GM19035 (cell line): ENCODE measurements around the gene AFDN.

Experiments used
- ATAC-seq: cut with Tn5 transposase; IDR thresholded peaks from one replicate; pipeline ENCODE4 v1.9.1; 2021; ENCODE audit not compliant: unreplicated experiment

The AFDN gene

GRCh38 chr6:167817016-167817415, 9.7 kb upstream of the AFDN start:
- no peak for ATAC-seq

DNA sequence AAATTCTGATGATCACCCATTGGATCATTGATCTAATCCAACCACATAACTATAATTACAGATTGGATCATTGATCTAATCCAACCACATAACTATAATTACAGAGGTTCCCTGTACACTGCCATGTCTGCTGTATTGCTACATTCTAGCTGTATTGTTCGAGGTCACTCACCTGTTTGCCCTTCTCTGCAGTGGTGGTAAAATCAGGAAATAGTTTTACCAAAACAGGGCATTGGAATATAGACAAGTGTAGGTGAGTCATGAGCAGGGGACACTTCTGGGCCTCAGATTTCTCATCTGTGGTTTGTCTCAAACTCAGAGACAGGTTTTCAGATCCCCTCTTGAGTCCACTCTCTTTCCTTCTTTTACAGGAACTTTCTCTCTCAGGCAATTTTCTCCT, 9.0 kb upstream of the AFDN start:
- no peak for ATAC-seq

- no peak for ATAC-seq
These were observed 7.1 kb upstream of the AFDN start for GRCh38 chr6:167819576-167819975.

DNA sequence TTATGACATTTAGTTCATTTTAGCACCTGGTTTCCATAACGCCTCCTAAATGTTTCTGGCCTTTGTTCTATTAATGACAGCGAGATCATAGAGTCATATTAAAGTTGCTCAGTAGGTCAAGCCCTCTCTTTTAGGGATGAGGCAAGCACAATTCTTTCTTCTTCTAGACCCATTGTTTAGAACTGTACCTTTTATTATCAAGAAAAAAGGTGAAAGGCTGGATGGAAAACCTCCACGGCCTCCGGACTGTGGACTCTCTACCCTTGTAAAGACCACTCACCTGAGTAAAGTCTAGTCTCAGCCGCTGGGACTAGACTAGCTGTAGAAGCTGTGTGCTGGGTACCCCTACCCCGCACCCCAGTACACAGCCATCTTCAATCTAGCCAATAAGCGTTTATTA, 6.0 kb upstream of the AFDN start:
- no peak for ATAC-seq

- ATAC-seq: no peak
These were observed 1.9 kb upstream of the AFDN start for GRCh38 chr6:167824591-167825331.

- peak; percentile 27 for ATAC-seq
These were observed 1.1 kb upstream of the AFDN start for GRCh38 chr6:167825332-167826229.

GRCh38 chr6:167826230-167826895, 348 bp upstream of the AFDN start:
- ATAC-seq: peak; percentile 75

GRCh38 chr6:167827583-167828324, 1.0 kb downstream of the AFDN start:
- ATAC-seq: peak; percentile 32

DNA sequence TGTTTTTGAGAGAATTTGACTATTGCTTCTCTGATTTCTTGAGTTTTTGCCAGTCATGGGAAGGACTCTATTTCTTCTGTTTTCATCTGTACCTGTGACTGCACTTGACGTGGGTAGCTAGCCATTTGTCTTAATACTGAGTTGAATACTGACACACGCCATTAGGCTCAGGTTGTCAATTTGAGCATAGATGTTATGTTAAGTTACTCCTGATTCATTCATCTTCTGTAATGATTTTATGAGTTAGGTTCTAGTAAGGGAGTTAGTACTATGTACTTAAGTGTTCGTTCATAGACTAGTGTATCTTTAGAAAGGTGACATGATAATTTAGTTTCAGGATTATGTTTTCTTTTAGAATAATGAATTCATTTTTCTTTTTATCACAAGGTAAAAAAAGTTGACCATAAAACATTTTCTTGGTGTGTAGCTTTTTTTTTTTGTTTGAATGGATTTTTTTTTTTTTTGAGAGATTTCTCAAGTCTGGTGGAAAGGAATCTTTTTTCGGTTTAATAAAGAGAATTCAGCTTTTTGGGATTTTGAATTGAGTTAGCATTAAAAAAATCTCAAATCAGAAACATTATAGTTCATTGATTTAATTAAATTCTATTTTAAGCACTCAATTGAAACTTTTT, 1.7 kb downstream of the AFDN start:
- ATAC-seq: no peak

DNA sequence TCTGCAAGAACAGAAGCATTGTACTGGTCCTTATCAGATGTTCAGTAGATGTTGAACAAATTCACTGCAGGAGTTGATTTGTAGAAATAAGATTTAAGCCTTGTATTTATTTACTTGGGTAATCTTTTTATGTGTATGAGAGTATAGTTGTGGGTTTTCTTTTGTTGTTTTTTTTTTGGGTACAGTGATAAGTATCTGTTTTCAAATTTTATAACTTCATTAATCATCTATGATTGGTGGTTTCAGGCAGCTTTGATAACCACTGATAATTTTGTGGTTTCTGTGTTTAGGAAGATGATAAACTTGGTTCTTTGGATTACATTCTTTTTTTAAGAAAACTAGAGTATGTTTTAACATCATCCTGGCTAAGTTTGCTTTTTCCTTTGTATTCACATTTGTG, 2.8 kb downstream of the AFDN start:
- ATAC-seq: no peak

DNA sequence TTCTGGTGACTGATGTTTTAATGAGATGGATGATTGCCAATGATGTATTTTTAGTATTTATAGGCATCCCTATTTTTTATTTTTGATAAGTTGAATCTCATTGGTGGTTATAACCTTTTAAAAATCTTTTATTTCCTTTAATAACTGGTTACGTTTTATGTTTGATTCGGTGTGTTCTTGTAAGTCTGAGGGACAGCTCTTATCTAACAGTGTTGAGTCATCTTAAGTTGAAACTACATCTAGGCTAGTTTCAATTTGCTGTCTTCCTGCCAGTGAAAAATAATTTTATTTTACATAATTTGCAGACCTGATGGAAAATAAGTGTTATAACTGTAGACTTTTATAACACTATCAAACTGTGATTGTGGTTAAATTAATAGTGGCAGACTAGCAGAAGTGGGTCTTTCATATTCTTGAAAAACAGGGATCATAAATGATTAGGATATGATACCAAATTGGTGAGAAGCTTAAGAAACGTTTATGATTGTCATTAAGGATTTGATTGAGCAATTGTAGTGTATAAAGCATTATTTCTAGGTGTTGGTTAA, 4.6 kb downstream of the AFDN start:
- no peak for ATAC-seq

- no peak for ATAC-seq
These were observed 6.0 kb downstream of the AFDN start for GRCh38 chr6:167832497-167833395.

DNA sequence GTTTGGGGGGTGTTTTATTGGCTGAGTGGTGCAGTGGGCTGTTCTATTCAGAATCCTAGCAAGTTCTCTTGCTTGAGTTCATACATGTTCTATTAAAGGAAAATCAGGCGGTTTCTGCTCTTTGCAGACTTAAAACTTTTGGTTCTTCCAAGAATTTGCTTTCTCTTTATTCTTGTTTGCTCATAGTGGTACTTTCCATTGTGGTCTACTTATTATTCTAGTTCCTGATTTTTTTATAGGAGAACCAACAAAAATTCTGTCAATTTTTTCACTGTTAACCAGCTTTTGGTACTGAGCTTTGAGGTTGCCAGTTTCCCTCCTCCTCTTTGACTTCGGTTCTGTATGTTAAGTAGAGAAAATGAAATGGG, 6.7 kb downstream of the AFDN start:
- no peak for ATAC-seq

DNA sequence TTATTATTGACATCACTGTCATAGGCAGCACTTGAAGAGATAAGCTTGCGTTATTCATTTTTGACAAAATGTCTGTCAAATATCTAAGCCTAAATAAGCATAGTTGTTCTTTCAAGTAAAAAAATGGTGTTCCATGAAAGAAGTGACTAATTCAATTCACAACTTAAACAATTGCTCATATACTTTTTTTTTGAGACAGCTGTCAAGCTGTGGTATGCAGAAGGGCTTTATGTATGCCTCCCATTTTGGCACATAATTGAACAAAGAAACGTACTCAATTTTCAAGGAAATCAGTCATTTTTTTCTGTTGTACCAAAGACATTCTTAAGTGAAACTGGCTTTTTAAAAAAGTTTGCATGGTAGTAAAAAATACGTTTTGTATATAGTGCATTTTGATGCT, 8.5 kb downstream of the AFDN start:
- ATAC-seq: no peak

GRCh38 chr6:167836721-167837120, 10.0 kb downstream of the AFDN start:
- ATAC-seq: no peak

DNA sequence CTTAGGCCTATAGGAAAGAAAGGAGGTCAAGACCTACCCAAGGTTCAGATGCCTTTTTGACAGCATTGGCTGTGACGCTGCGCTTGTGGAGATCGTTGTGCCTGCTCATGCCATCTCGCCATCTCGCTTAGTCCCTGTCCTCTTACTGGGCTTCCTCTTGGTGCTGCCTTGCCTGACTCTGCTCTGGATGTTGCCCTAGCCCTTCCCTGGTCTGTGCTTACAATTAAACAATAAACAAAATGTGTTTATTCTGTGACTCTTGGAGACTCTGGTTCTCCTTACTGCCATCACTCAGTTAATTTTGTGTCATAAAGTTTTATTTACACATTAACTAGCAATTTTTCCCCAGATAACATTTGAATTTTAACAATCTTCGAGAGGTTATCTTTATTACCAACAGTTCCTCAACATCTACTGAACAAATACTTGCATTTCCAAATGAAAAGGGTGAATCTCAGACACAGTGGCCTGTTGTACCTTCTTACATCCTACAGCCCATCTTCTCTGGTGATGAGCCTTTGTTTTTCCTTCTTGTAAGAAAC, 11.6 kb downstream of the AFDN start:
- ATAC-seq: no peak

GRCh38 chr6:167839343-167839742, 12.6 kb downstream of the AFDN start:
- no peak for ATAC-seq

- no peak for ATAC-seq
These were observed 13.0 kb downstream of the AFDN start for GRCh38 chr6:167839755-167840154.

GRCh38 chr6:167840160-167840525, 13.4 kb downstream of the AFDN start:
- ATAC-seq: no peak
